Measurements from ENCODE around the gene SLC13A4. TPM values are rescaled to one million over a fixed set of nuclear protein-coding genes. Genes with fewer than 3 reads are reported as not detected.

Gene SLC13A4
- total and polyA plus RNA-seq, 7 donors = 0.01 to 0.08 (median 0.03) TPM; not detected in 4

- no peaks in the 10 kb centered on the region for H3K36me3 ChIP-seq (ENCODE audit: insufficient read depth in 1 of 2, low read depth in 1 of 2)
- 60 to 70% (median 65%) methylated on average over 8 of the region's 8 CpGs for WGBS, 3 donors
- no peak overlapping the region for H3K27ac ChIP-seq
- H3K4me3 ChIP-seq = no peak overlapping the region
- no peak for ATAC-seq
- no peak for TF ChIP-seq CTCF (IDR thresholded peaks at IDR 0.05)
- no peaks in the 10 kb centered on the region for H3K27me3 ChIP-seq (ENCODE audit: insufficient read depth in 3 of 3, low read length in 2 of 3)
- intact Hi-C loops (cut with DNase I) = no loop called here
- no peak for DNase-seq
- peaks cover under 1% of the 10 kb centered on the region for H3K9me3 ChIP-seq
- peaks cover 4% of the 10 kb centered on the region for H3K4me1 ChIP-seq
These were observed 44.7 kb upstream of the SLC13A4 start for GRCh38 chr7:135772639-135773222.

- Histone ChIP-seq H3K4me3 (no peak overlapping the region), H3K36me3 (ENCODE audit: insufficient read depth in 1 of 2, low read depth in 1 of 2) (no peaks in the 10 kb centered on the region), H3K27me3 (ENCODE audit: insufficient read depth in 3 of 3, low read length in 2 of 3) (no peaks in the 10 kb centered on the region), H3K27ac (no peak overlapping the region), H3K4me1 (peaks cover 4% of the 10 kb centered on the region), H3K9me3 (no peaks in the 10 kb centered on the region)
- no peak for DNase-seq
- peak in 2 of 4 donors; percentile 31 to 56 for ATAC-seq
- TF ChIP-seq CTCF (IDR thresholded peaks at IDR 0.05) = no peak
- 73 to 82% (median 76%) methylated on average over 4 of the region's 4 CpGs for WGBS, 3 donors
- intact Hi-C loops (cut with DNase I) = no loop called here
These were observed 44.1 kb upstream of the SLC13A4 start for GRCh38 chr7:135771961-135772638.

GRCh38 chr7:135771051-135771450 is 43.1 kb upstream of the SLC13A4 start:
- no peak overlapping the region for H3K4me3 ChIP-seq
- no peak for ATAC-seq
- H3K27me3 ChIP-seq (ENCODE audit: insufficient read depth in 3 of 3, low read length in 2 of 3) = no peaks in the 10 kb centered on the region
- no peak overlapping the region for H3K27ac ChIP-seq
- intact Hi-C loops (cut with DNase I) = no loop called here
- no peak for DNase-seq
- no peaks in the 10 kb centered on the region for H3K36me3 ChIP-seq (ENCODE audit: insufficient read depth in 1 of 2, low read depth in 1 of 2)
- TF ChIP-seq CTCF (IDR thresholded peaks at IDR 0.05) = no peak
- WGBS, 3 donors = 81 to 90% (median 88%) methylated on average over 1 of the region's 1 CpG
- no peaks in the 10 kb centered on the region for H3K9me3 ChIP-seq
- peaks cover 4% of the 10 kb centered on the region for H3K4me1 ChIP-seq

GRCh38 chr7:135770139-135770710 is 42.2 kb upstream of the SLC13A4 start:
- ATAC-seq = no peak
- intact Hi-C loops (cut with DNase I) = no loop called here

More at GRCh38 chr7:135770139-135770710, 42.2 kb upstream of the SLC13A4 start:
- Histone ChIP-seq H3K36me3 (ENCODE audit: insufficient read depth in 1 of 2, low read depth in 1 of 2) (no peaks in the 10 kb centered on the region), H3K27me3 (ENCODE audit: insufficient read depth in 3 of 3, low read length in 2 of 3) (no peaks in the 10 kb centered on the region), H3K4me3 (no peak overlapping the region), H3K9me3 (no peaks in the 10 kb centered on the region), H3K27ac (no peak overlapping the region), H3K4me1 (peaks cover 4% of the 10 kb centered on the region)
- DNase-seq = no peak
- 92 to 97% (median 96%) methylated on average over 6 of the region's 6 CpGs for WGBS, 3 donors
- TF ChIP-seq CTCF (IDR thresholded peaks at IDR 0.05) = no peak
